ENCODE measurements around the gene TBC1D23. TPM values are rescaled to one million over a fixed set of nuclear protein-coding genes. Genes with fewer than 3 reads are reported as not detected.

TBC1D23 gene
- total RNA-seq, 1 experiment from 2014 or later = 45.2 TPM

- intact Hi-C loops (cut with micrococcal nuclease; ENCODE audit: unreplicated experiment) = no loop called here
- POLR2A ChIA-PET = no interaction called here
- Mint-ChIP-seq H3K36me3 (ENCODE audit: insufficient read depth, unreplicated experiment) (no peaks in the 10 kb centered on the region), H3K4me1 (ENCODE audit: low read depth, unreplicated experiment) (no peaks in the 10 kb centered on the region), H3K4me3 (ENCODE audit: unreplicated experiment) (no peak overlapping the region), H3K27me3 (ENCODE audit: insufficient read depth, unreplicated experiment) (no peaks in the 10 kb centered on the region), H3K9me3 (ENCODE audit: unreplicated experiment) (no peaks in the 10 kb centered on the region), H3K27ac (ENCODE audit: unreplicated experiment) (no peak overlapping the region)
- Histone ChIP-seq H3K27me3 (replicated peaks; ENCODE audit: control insufficient read depth, insufficient read depth, low read length) (no peaks in the 10 kb centered on the region), H3K4me1 (no peaks in the 10 kb centered on the region), H3K9me3 (no peaks in the 10 kb centered on the region), H3K36me3 (ENCODE audit: control insufficient read depth, insufficient read depth, low read length) (no peaks in the 10 kb centered on the region), H3K4me3 (ENCODE audit: low read depth, low read length) (no peak overlapping the region)
- no peak for TF ChIP-seq CTCF (IDR thresholded peaks at IDR 0.05; ENCODE audit: insufficient read depth in 1 of 2, low read depth in 1 of 2, low read length in 1 of 2, severe bottlenecking in 1 of 2, unreplicated experiment in 1 of 2)
- BruUV-seq (replicated peaks) = no TSS peak
- DNase-seq = no peak
- CTCF ChIA-PET = no interaction called here
Measured at GRCh38 chr3:100244264-100244663, 16.5 kb upstream of the TBC1D23 start.

- no peaks in the 10 kb centered on the region for H3K27me3 Mint-ChIP-seq (ENCODE audit: insufficient read depth, unreplicated experiment)
- Histone ChIP-seq H3K9me3 (no peaks in the 10 kb centered on the region), H3K36me3 (ENCODE audit: control insufficient read depth, insufficient read depth, low read length) (no peaks in the 10 kb centered on the region), H3K27me3 (replicated peaks; ENCODE audit: control insufficient read depth, insufficient read depth, low read length) (no peaks in the 10 kb centered on the region), H3K4me3 (ENCODE audit: low read depth, low read length) (no peak overlapping the region), H3K4me1 (no peaks in the 10 kb centered on the region)
- H3K27ac Mint-ChIP-seq (ENCODE audit: unreplicated experiment) = no peak overlapping the region
- H3K4me1 Mint-ChIP-seq (ENCODE audit: low read depth, unreplicated experiment) = no peaks in the 10 kb centered on the region
- no peak for DNase-seq
- BruUV-seq (replicated peaks) = no TSS peak
- POLR2A ChIA-PET = no interaction called here
- CTCF ChIA-PET = no interaction called here
- H3K36me3 Mint-ChIP-seq (ENCODE audit: insufficient read depth, unreplicated experiment) = no peaks in the 10 kb centered on the region
- no peak for TF ChIP-seq CTCF (IDR thresholded peaks at IDR 0.05; ENCODE audit: insufficient read depth in 1 of 2, low read depth in 1 of 2, low read length in 1 of 2, severe bottlenecking in 1 of 2, unreplicated experiment in 1 of 2)
- no peaks in the 10 kb centered on the region for H3K9me3 Mint-ChIP-seq (ENCODE audit: unreplicated experiment)
- H3K4me3 Mint-ChIP-seq (ENCODE audit: unreplicated experiment) = no peak overlapping the region
- intact Hi-C loops (cut with micrococcal nuclease; ENCODE audit: unreplicated experiment) = no loop called here
Measured at GRCh38 chr3:100245136-100245535, 15.7 kb upstream of the TBC1D23 start.

- CTCF ChIA-PET = no interaction called here
- no peaks in the 10 kb centered on the region for H3K4me1 ChIP-seq
- POLR2A ChIA-PET = no interaction called here
- no peaks in the 10 kb centered on the region for H3K27me3 ChIP-seq (replicated peaks; ENCODE audit: control insufficient read depth, insufficient read depth, low read length)
- Mint-ChIP-seq H3K9me3 (ENCODE audit: unreplicated experiment) (no peaks in the 10 kb centered on the region), H3K27ac (ENCODE audit: unreplicated experiment) (no peak overlapping the region), H3K4me3 (ENCODE audit: unreplicated experiment) (no peak overlapping the region), H3K27me3 (ENCODE audit: insufficient read depth, unreplicated experiment) (no peaks in the 10 kb centered on the region), H3K4me1 (ENCODE audit: low read depth, unreplicated experiment) (no peaks in the 10 kb centered on the region), H3K36me3 (ENCODE audit: insufficient read depth, unreplicated experiment) (no peaks in the 10 kb centered on the region)
- H3K36me3 ChIP-seq (ENCODE audit: control insufficient read depth, insufficient read depth, low read length) = no peaks in the 10 kb centered on the region
- H3K4me3 ChIP-seq (ENCODE audit: low read depth, low read length) = no peak overlapping the region
- no peaks in the 10 kb centered on the region for H3K9me3 ChIP-seq
- TF ChIP-seq CTCF (IDR thresholded peaks at IDR 0.05; ENCODE audit: insufficient read depth in 1 of 2, low read depth in 1 of 2, low read length in 1 of 2, severe bottlenecking in 1 of 2, unreplicated experiment in 1 of 2) = no peak
- no peak for DNase-seq
- no TSS peak for BruUV-seq (replicated peaks)
- intact Hi-C loops (cut with micrococcal nuclease; ENCODE audit: unreplicated experiment) = no loop called here
Measured at GRCh38 chr3:100245927-100246326, 14.9 kb upstream of the TBC1D23 start.
